Heart left ventricle (tissue), 16 donors: ENCODE data around the gene CALML5. TPM values are rescaled to one million over a fixed set of nuclear protein-coding genes. Genes with fewer than 3 reads are reported as not detected.

ENCODE experiments used
- ATAC-seq, 4 donors: fragments of 200-7000 bp; cut with Tn5 transposase; one replicate each; pipeline ENCODE4 v1.9.1; 2020 to 2022; ENCODE audit warnings: moderate library complexity in 4 of 4, mild to moderate bottlenecking in 3 of 4, moderate number of reproducible peaks in 1 of 4
- DNase-seq, 5 donors: peaks; one replicate each; pipeline ENCODE4 v3.0.0-alpha.2; 2020
- H3K27ac ChIP-seq, 12 donors: fragments of 200-600 bp; sonication (generic) in 4 of 12; one replicate each; pipeline versions ENCODE4 v1.5.0 to v1.8.0; 2016 to 2022; ENCODE audit warnings: mild to moderate bottlenecking in 2 of 12
- H3K27me3 ChIP-seq, 9 donors: fragments of 200-600 bp; sonication (generic) in 2 of 9; one replicate each; pipeline versions ENCODE4 v1.5.1 to v1.8.0; 2016 to 2022; ENCODE audit warnings: mild to moderate bottlenecking in 3 of 9
- H3K36me3 ChIP-seq, 9 donors: fragments of 200-600 bp; sonication (generic) in 2 of 9; one replicate each; pipeline versions ENCODE4 v1.5.0 to v1.8.0; 2018 to 2022; ENCODE audit warnings: mild to moderate bottlenecking in 2 of 9
- H3K4me1 ChIP-seq, 12 donors: fragments of 200-600 bp; sonication (generic) in 4 of 12; one replicate each; pipeline versions ENCODE4 v1.5.0 to v1.8.0; 2016 to 2022; ENCODE audit warnings: mild to moderate bottlenecking in 3 of 12
- H3K4me3 ChIP-seq, 12 donors: fragments of 200-600 bp; sonication (generic) in 4 of 12; one replicate each; pipeline versions ENCODE4 v1.5.0 to v1.8.0; 2017 to 2022; ENCODE audit warnings: mild to moderate bottlenecking in 9 of 12, moderate library complexity in 4 of 12
- H3K9me3 ChIP-seq, 12 donors: fragments of 200-600 bp; sonication (generic) in 4 of 12; one replicate each; pipeline versions ENCODE4 v1.5.0 to v1.8.0; 2016 to 2022; ENCODE audit warnings: mild to moderate bottlenecking in 1 of 12
- POLR2A ChIP-seq, 2 donors: fragments of 450-650 bp; IDR thresholded peaks; one replicate each; pipeline ENCODE4 v1.6.1; 2017; ENCODE audit warnings: antibody characterized with exemption in 2 of 2, mild to moderate bottlenecking in 2 of 2, moderate library complexity in 2 of 2
- WGBS, 4 donors: extraction: QIAGEN DNeasy Blood & Tissue Kit in 2 of 4; methylation state at CpG; one replicate each; pipeline versions ENCODE4 v1.1.5 to v1.1.7; 2013 to 2018; 5-methylcytosine and 5-hydroxymethylcytosine counted together
- intact Hi-C, 10 donors: fragments of 100-400 bp; cut with DNase I; formaldehyde crosslinking; loops; one replicate each; pipeline versions ENCODE4 v1.11.1 to v1.14.2; 2022
- polyA plus RNA-seq, 2 donors: library from polyadenylated mRNA; stranded (reverse); fragments of 200-250 nt; gene quantifications; one replicate each; pipeline ENCODE4 v1.2.3, GENCODE V29; 2013
- total RNA-seq, 9 donors: library from RNA; depleted of rRNA in 2 of 9; stranded (reverse); fragments of >200 nt in 2 of 9; fragmentation: NEBNext Ultra II Directional in 3 of 9; extraction: Animal tissue kit (Norgen Biotek cat#: 25700) in 3 of 9; gene quantifications; one replicate each; pipeline versions ENCODE4 v1.1.0 to v1.2.4, GENCODE V29; 2016 to 2023
- TF ChIP-seq, protein P1 (sequence below), 12 donors: fragments of 200-600 bp; sonication (generic) in 4 of 12; IDR thresholded peaks; one replicate each; pipeline versions ENCODE4 v1.5.0 to v1.8.0; 2018 to 2022; ENCODE audit warnings: antibody characterized with exemption in 12 of 12, mild to moderate bottlenecking in 5 of 12
- donor health status: ischemic (EF 13 %, LVEDD 7.1; RV severe dilation, severe dysfunction).
- donor health status: healthy with polysubstance abuse.
- donor health status: DM: no; HTN: yes; CAD: no.
- donor health status: DM: no; HTN: no; CAD: no.
- donor health status: ischemic (EF 25% LVEDD 6.9; RV normal size, moderate dysfunction).
- donor health status: ischemic (EF 25% LVEDD 5.7; RV mildly dilated, moderate dysfunction).
- donor health status: healthy.
- donor health status: DM: yes; HTN: yes; CAD: no.
- donor health status: ischemic (EF 35%, LVEDD 5.7; RV mildly dilated, moderate dysfunction).
- donor health status: nonischemic (EF 11% LVEDD 7.7; RV severe dilation, severe dysfunction).
- donor health status: DM: yes; HTN: yes; CAD: no.
- donor health status: PGD.
- donor health status: ischemic (EF 29% LVEDD 5.4; RV normal size, mild dysfunction).
- donor health status: nonischemic (EF 23%, LVEDD 6.1; RV moderate dilation, normal function).

CALML5 gene
- total and polyA plus RNA-seq, 11 donors: not detected

DNA sequence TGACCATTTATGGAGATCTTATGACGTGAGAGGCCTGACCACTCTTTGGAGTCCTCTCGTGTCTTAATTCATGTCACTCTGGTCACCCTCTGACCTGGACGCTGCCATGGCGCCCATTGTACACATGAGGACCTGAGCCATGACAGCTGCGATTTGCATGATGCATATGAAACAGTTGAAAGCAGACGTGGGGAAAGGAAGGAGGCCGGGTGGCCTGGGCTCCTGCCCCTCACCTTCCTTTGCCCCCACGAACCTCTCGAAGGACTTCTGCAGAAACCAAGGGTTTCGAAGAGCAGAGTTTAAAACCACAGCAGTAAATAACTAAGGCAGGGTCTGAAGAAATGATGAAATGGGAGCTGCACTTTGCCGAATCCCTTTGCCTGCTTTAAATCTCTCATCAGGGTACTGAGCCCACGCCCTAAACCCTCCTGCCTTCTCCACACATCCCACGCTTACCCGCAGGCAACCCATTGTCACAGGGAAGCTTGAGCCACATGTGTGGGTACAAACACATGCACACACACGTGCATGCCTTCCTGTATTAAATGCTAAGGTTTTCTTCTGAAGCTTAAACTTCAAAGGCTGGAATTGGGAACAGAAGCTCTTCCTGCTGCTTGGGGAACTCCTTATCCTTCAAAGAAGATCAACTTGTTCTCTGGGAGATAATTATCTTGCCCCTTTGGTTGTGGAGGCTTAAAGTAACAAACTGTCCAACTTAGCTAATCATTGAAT lies 13.7 kb upstream of the CALML5 start:
- WGBS, 4 donors: 88 to 92% (median 90%) methylated on average over 15 of the region's 15 CpGs
- Histone ChIP-seq H3K27me3 (no peaks in the 10 kb centered on the region), H3K9me3 (no peaks in the 10 kb centered on the region), H3K27ac (no peak overlapping the region), H3K36me3 (no peaks in the 10 kb centered on the region), H3K4me3 (no peak overlapping the region), H3K4me1 (no peaks in the 10 kb centered on the region)
- DNase-seq (no peak), ATAC-seq (no peak)
- intact Hi-C loops: no loop called here
- TF ChIP-seq POLR2A (IDR thresholded peaks at IDR 0.05): no peak

- Histone ChIP-seq H3K27me3 (no peaks in the 10 kb centered on the region), H3K9me3 (no peaks in the 10 kb centered on the region), H3K36me3 (no peaks in the 10 kb centered on the region), H3K4me3 (no peak overlapping the region), H3K4me1 (no peaks in the 10 kb centered on the region), H3K27ac (no peak overlapping the region)
- no peak for TF ChIP-seq POLR2A (IDR thresholded peaks at IDR 0.05)
- TF ChIP-seq, protein P1, sequence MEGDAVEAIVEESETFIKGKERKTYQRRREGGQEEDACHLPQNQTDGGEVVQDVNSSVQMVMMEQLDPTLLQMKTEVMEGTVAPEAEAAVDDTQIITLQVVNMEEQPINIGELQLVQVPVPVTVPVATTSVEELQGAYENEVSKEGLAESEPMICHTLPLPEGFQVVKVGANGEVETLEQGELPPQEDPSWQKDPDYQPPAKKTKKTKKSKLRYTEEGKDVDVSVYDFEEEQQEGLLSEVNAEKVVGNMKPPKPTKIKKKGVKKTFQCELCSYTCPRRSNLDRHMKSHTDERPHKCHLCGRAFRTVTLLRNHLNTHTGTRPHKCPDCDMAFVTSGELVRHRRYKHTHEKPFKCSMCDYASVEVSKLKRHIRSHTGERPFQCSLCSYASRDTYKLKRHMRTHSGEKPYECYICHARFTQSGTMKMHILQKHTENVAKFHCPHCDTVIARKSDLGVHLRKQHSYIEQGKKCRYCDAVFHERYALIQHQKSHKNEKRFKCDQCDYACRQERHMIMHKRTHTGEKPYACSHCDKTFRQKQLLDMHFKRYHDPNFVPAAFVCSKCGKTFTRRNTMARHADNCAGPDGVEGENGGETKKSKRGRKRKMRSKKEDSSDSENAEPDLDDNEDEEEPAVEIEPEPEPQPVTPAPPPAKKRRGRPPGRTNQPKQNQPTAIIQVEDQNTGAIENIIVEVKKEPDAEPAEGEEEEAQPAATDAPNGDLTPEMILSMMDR (IDR thresholded peaks at IDR 0.05): no peak
- intact Hi-C loops: no loop called here
- ATAC-seq (no peak), DNase-seq (no peak)
- 90 to 92% (median 91%) methylated on average over 25 of the region's 25 CpGs for WGBS, 4 donors
These were observed 13.0 kb upstream of the CALML5 start for GRCh38 chr10:5512331-5512730.

DNA sequence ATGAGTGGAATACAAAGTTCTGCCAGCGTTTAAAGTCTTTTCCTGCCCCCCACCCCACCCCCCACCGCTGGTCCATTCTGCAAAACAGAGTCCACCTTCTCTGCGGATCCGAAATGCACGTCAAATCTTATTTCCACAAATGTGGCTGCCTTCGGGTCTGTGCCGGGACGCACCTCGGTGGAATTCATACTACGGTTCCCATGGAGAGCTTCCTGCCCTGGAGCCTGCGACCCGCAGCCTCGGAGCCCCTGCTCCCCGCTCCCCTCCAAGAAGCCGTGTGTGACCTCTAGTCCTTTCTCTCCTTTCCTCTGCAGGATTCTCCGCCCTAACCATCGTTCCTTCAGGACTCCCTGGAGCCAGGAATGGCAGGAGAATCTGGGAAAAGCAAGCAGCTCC lies 12.5 kb upstream of the CALML5 start:
- Histone ChIP-seq H3K4me3 (no peak overlapping the region), H3K9me3 (no peaks in the 10 kb centered on the region), H3K36me3 (no peaks in the 10 kb centered on the region), H3K4me1 (no peaks in the 10 kb centered on the region), H3K27me3 (no peaks in the 10 kb centered on the region), H3K27ac (no peak overlapping the region)
- 88 to 93% (median 89%) methylated on average over 17 of the region's 17 CpGs for WGBS, 4 donors
- DNase-seq: no peak
- intact Hi-C loops: no loop called here
- TF ChIP-seq, protein P1 (IDR thresholded peaks at IDR 0.05): no peak
- no peak for TF ChIP-seq POLR2A (IDR thresholded peaks at IDR 0.05)
- no peak for ATAC-seq

DNA sequence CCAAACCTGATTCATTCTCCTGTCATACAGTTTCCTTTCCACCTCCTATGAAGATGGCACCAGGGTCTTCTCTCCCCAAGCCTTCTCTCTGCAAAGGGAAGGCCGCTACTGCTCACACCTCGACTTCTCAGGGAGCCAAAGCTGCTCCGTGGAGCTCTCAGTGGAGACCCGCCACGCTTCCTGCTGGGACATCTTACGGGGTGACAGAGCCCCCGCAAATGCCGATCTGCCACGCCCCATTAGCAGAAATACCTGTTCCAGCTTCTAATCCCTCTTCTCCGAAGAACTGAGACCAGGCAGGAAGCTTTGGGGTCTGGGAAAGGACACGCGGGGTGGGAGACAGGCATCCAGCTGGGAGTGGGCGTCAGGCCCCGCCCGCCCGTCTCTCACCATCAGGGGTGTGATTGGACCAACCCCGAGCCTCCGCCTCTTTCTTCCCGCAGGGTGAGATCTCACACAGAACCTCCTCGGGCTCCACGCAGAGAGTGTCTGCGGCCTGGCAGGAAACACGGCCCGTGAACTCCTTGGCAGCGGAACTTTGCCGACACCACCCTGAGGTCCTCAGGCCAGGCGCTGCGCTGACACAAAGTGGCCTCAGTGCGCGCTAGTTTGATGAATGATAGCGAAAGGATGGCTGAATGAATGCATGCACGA lies 12.0 kb upstream of the CALML5 start:
- no peak overlapping the region for H3K27ac ChIP-seq
- no peak for TF ChIP-seq POLR2A (IDR thresholded peaks at IDR 0.05)
- TF ChIP-seq, protein P1 (IDR thresholded peaks at IDR 0.05): no peak
- intact Hi-C loops: no loop called here
- no peaks in the 10 kb centered on the region for H3K36me3 ChIP-seq
- H3K4me3 ChIP-seq: no peak overlapping the region
- H3K27me3 ChIP-seq: no peaks in the 10 kb centered on the region
- no peaks in the 10 kb centered on the region for H3K9me3 ChIP-seq
- no peak for ATAC-seq
- no peaks in the 10 kb centered on the region for H3K4me1 ChIP-seq
- no peak for DNase-seq
- WGBS, 4 donors: 87 to 90% (median 88%) methylated on average over 30 to 32 of the region's 32 CpGs
